ENCODE results near the gene GFPT2. TPM values are rescaled to one million over a fixed set of nuclear protein-coding genes. Genes with fewer than 3 reads are reported as not detected.

The GFPT2 gene
- total RNA-seq, 1 experiment from 2014 or later = 8.2 TPM

GRCh38 chr5:180373870-180374269 lies 20.7 kb upstream of the GFPT2 start:
- CTCF ChIA-PET = interaction anchor here (0.5 to 1.2 kb wide), 4 partner anchors 10 to 99 kb away, joined by 3 to 4 read pairs (median 3); no protein-coding TSS in a partner anchor
- Mint-ChIP-seq H3K27me3 (ENCODE audit: insufficient read depth, unreplicated experiment) (peaks cover 10% of the 10 kb centered on the region), H3K4me3 (ENCODE audit: unreplicated experiment) (no peak overlapping the region), H3K9me3 (ENCODE audit: unreplicated experiment) (no peaks in the 10 kb centered on the region), H3K27ac (ENCODE audit: low read depth, unreplicated experiment) (no peak overlapping the region), H3K4me1 (ENCODE audit: insufficient read depth, unreplicated experiment) (no peaks in the 10 kb centered on the region), H3K36me3 (ENCODE audit: insufficient read depth, unreplicated experiment) (no peaks in the 10 kb centered on the region)
- POLR2A ChIA-PET = no interaction called here
- TF ChIP-seq, protein P1, sequence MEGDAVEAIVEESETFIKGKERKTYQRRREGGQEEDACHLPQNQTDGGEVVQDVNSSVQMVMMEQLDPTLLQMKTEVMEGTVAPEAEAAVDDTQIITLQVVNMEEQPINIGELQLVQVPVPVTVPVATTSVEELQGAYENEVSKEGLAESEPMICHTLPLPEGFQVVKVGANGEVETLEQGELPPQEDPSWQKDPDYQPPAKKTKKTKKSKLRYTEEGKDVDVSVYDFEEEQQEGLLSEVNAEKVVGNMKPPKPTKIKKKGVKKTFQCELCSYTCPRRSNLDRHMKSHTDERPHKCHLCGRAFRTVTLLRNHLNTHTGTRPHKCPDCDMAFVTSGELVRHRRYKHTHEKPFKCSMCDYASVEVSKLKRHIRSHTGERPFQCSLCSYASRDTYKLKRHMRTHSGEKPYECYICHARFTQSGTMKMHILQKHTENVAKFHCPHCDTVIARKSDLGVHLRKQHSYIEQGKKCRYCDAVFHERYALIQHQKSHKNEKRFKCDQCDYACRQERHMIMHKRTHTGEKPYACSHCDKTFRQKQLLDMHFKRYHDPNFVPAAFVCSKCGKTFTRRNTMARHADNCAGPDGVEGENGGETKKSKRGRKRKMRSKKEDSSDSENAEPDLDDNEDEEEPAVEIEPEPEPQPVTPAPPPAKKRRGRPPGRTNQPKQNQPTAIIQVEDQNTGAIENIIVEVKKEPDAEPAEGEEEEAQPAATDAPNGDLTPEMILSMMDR (IDR thresholded peaks at IDR 0.05; ENCODE audit: unreplicated experiment) = no peak
- BruUV-seq (replicated peaks) = no TSS peak
- no peak for DNase-seq (ENCODE audit: unreplicated experiment)
- intact Hi-C loops (cut with micrococcal nuclease) = no loop called here

DNA sequence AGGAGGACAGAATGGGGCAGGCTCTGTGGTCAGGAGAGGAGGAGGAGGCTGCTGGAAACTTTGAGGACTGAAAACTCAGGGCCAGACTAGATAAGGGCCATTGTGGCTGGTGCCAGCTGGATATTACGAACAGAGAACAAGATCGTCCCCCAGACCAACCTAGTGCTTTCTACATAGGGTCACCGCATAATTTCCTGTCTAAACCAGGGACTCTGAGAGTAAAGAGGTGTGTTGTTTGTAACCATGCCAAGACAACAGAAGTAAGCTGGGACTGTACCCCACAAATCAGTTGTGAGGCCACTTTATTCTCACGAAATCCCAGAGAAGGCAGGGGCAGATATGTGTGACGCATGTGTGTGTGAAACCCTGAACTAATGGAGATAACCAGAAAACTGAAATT lies 20.3 kb upstream of the GFPT2 start:
- Mint-ChIP-seq H3K27ac (ENCODE audit: low read depth, unreplicated experiment) (no peak overlapping the region), H3K4me1 (ENCODE audit: insufficient read depth, unreplicated experiment) (no peaks in the 10 kb centered on the region), H3K9me3 (ENCODE audit: unreplicated experiment) (no peaks in the 10 kb centered on the region), H3K4me3 (ENCODE audit: unreplicated experiment) (no peak overlapping the region), H3K27me3 (ENCODE audit: insufficient read depth, unreplicated experiment) (peaks cover 10% of the 10 kb centered on the region), H3K36me3 (ENCODE audit: insufficient read depth, unreplicated experiment) (no peaks in the 10 kb centered on the region)
- ChIA-PET POLR2A (no interaction called here), CTCF (interaction anchor here (0.5 to 1.2 kb wide), 4 partner anchors 10 to 100 kb away, joined by 3 to 4 read pairs (median 3); no protein-coding TSS in a partner anchor)
- BruUV-seq (replicated peaks) = no TSS peak
- no peak for DNase-seq (ENCODE audit: unreplicated experiment)
- intact Hi-C loops (cut with micrococcal nuclease) = no loop called here
- TF ChIP-seq, protein P1 (IDR thresholded peaks at IDR 0.05; ENCODE audit: unreplicated experiment) = no peak

DNA sequence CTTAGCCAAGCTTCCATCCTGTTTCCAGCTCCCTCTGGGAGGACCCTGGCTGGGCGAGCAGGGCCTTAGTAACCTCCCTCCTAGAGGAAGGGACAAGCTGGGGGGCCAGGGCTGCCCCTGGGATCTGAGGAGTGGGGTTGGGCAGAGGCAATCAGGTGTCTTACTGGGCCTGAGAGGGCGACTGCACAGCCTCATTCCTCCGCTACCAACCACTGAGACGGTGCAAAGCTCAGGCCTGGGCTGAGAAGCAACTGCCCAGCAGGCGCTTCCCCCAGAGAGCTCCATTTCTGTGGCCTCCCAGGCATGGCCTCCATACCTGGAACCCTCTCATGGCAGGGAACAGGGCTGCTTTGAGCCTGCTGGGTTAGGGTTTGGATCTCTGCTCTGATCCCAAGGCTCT lies 18.8 kb upstream of the GFPT2 start:
- no TSS peak for BruUV-seq (replicated peaks)
- Mint-ChIP-seq H3K9me3 (ENCODE audit: unreplicated experiment) (no peaks in the 10 kb centered on the region), H3K4me1 (ENCODE audit: insufficient read depth, unreplicated experiment) (no peaks in the 10 kb centered on the region), H3K36me3 (ENCODE audit: insufficient read depth, unreplicated experiment) (no peaks in the 10 kb centered on the region), H3K4me3 (ENCODE audit: unreplicated experiment) (no peak overlapping the region), H3K27ac (ENCODE audit: low read depth, unreplicated experiment) (no peak overlapping the region), H3K27me3 (ENCODE audit: insufficient read depth, unreplicated experiment) (peaks cover 10% of the 10 kb centered on the region)
- DNase-seq (ENCODE audit: unreplicated experiment) = no peak
- CTCF ChIA-PET = interaction anchor here (0.5 to 1.1 kb wide), 4 partner anchors 13 to 121 kb away, joined by 3 to 9 read pairs (median 4); no protein-coding TSS in a partner anchor
- POLR2A ChIA-PET = interaction anchor here (0.6 to 1.9 kb wide), 3 partner anchors 18 to 919 kb away, joined by 3 to 8 read pairs (median 5); partner anchors contain the start of gene GFPT2
- intact Hi-C loops (cut with micrococcal nuclease) = no loop called here
- TF ChIP-seq, protein P1 (IDR thresholded peaks at IDR 0.05; ENCODE audit: unreplicated experiment) = no peak

- no peaks in the 10 kb centered on the region for H3K4me1 Mint-ChIP-seq (ENCODE audit: insufficient read depth, unreplicated experiment)
- TF ChIP-seq, protein P1 (IDR thresholded peaks at IDR 0.05; ENCODE audit: unreplicated experiment) = no peak
- H3K27ac Mint-ChIP-seq (ENCODE audit: low read depth, unreplicated experiment) = no peak overlapping the region
- no peak overlapping the region for H3K4me3 Mint-ChIP-seq (ENCODE audit: unreplicated experiment)
- CTCF ChIA-PET = interaction anchor here (0.6 to 1.0 kb wide), 4 partner anchors 25 to 817 kb away, joined by 3 to 5 read pairs (median 3); no protein-coding TSS in a partner anchor
- H3K36me3 Mint-ChIP-seq (ENCODE audit: insufficient read depth, unreplicated experiment) = no peaks in the 10 kb centered on the region
- POLR2A ChIA-PET = interaction anchor here (0.6 to 1.9 kb wide), 2 partner anchors 17 to 920 kb away, joined by 3 to 8 read pairs; partner anchors contain the start of gene GFPT2
- intact Hi-C loops (cut with micrococcal nuclease) = no loop called here
- peaks cover 10% of the 10 kb centered on the region for H3K27me3 Mint-ChIP-seq (ENCODE audit: insufficient read depth, unreplicated experiment)
- no TSS peak for BruUV-seq (replicated peaks)
- no peak for DNase-seq (ENCODE audit: unreplicated experiment)
- H3K9me3 Mint-ChIP-seq (ENCODE audit: unreplicated experiment) = no peaks in the 10 kb centered on the region
These were observed 17.9 kb upstream of the GFPT2 start for GRCh38 chr5:180370861-180371641.

All from MCF 10A (cell line).